ENCODE results near the gene NPFFR1. TPM values are rescaled to one million over a fixed set of nuclear protein-coding genes. Genes with fewer than 3 reads are reported as not detected.
"Not testable (repeated sequence)": the region's sequence is repeated elsewhere in the genome, so short reads cannot be mapped to it uniquely, and the experiment has no call there.

Gene NPFFR1
- total RNA-seq, 1 donor from 2014 or later, result not detected

- H3K4me3 Mint-ChIP-seq (ENCODE audit: unreplicated experiment), result no peak overlapping the region
- no peak overlapping the region for H3K27ac Mint-ChIP-seq (ENCODE audit: unreplicated experiment)
- H3K9me3 Mint-ChIP-seq (ENCODE audit: low read depth), result peaks cover 11% of the 10 kb centered on the region
- H3K4me1 Mint-ChIP-seq (ENCODE audit: low read depth), result no peaks in the 10 kb centered on the region
- no peaks in the 10 kb centered on the region for H3K27me3 Mint-ChIP-seq (ENCODE audit: low read depth)
- H3K36me3 Mint-ChIP-seq (ENCODE audit: low read depth), result peaks cover 2% of the 10 kb centered on the region
- TF ChIP-seq, protein P1, sequence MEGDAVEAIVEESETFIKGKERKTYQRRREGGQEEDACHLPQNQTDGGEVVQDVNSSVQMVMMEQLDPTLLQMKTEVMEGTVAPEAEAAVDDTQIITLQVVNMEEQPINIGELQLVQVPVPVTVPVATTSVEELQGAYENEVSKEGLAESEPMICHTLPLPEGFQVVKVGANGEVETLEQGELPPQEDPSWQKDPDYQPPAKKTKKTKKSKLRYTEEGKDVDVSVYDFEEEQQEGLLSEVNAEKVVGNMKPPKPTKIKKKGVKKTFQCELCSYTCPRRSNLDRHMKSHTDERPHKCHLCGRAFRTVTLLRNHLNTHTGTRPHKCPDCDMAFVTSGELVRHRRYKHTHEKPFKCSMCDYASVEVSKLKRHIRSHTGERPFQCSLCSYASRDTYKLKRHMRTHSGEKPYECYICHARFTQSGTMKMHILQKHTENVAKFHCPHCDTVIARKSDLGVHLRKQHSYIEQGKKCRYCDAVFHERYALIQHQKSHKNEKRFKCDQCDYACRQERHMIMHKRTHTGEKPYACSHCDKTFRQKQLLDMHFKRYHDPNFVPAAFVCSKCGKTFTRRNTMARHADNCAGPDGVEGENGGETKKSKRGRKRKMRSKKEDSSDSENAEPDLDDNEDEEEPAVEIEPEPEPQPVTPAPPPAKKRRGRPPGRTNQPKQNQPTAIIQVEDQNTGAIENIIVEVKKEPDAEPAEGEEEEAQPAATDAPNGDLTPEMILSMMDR (IDR thresholded peaks at IDR 0.05), result no peak
- no peak for DNase-seq (ENCODE audit: low spot score)
These were observed 29.7 kb downstream of the NPFFR1 start for GRCh38 chr10:70253878-70254765.

DNA sequence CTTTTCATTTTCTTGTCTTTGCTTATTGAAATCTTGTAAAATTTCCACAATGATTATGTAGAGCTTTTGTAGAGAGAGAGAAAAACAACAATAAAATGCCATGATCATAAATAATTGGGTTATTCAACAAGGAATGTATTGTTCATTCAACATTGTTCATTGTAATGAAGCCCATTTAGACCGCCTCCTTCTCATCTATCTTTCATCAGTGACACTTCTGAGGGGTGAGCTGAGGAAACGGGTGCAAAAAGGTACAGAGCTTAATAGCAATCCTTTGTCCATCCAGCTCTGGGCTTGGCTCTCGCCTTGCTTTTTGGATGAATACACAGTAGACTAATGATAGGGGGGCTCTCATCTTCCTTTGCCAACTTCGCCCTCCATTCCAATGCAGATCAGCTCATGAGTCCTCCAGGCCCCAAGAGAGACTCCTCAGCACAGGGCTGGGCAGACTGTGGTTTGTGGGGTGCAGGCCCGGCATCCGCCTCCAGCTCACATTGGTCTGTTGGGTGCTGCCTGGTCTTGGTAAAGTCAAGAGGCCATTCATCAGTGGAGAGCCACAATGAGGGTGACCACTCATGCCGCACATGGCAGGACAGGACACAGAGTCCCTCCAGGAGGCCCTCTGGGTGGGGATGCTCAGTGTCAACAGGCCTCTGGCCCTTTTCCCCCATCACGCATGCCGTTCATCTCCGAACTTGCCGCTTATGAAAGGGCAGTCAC lies 32.7 kb downstream of the NPFFR1 start:
- Mint-ChIP-seq H3K9me3 (ENCODE audit: low read depth) (peaks cover 11% of the 10 kb centered on the region), H3K27me3 (ENCODE audit: low read depth) (peaks cover 12% of the 10 kb centered on the region), H3K36me3 (ENCODE audit: low read depth) (peaks cover 2% of the 10 kb centered on the region), H3K4me1 (ENCODE audit: low read depth) (no peaks in the 10 kb centered on the region), H3K27ac (ENCODE audit: unreplicated experiment) (no peak overlapping the region), H3K4me3 (ENCODE audit: unreplicated experiment) (no peak overlapping the region)
- TF ChIP-seq, protein P1 (IDR thresholded peaks at IDR 0.05), result no peak
- DNase-seq (ENCODE audit: low spot score), result no peak

GRCh38 chr10:70247360-70247759 lies 36.4 kb downstream of the NPFFR1 start:
- H3K4me1 Mint-ChIP-seq (ENCODE audit: low read depth), result no peaks in the 10 kb centered on the region
- peaks cover 2% of the 10 kb centered on the region for H3K36me3 Mint-ChIP-seq (ENCODE audit: low read depth)
- peaks cover 11% of the 10 kb centered on the region for H3K9me3 Mint-ChIP-seq (ENCODE audit: low read depth)
- TF ChIP-seq, protein P1 (IDR thresholded peaks at IDR 0.05), result no peak
- no peak overlapping the region for H3K4me3 Mint-ChIP-seq (ENCODE audit: unreplicated experiment)
- no peak overlapping the region for H3K27ac Mint-ChIP-seq (ENCODE audit: unreplicated experiment)
- peaks cover 31% of the 10 kb centered on the region for H3K27me3 Mint-ChIP-seq (ENCODE audit: low read depth)
- DNase-seq (ENCODE audit: low spot score), result no peak

GRCh38 chr10:70241081-70241480 lies 42.7 kb downstream of the NPFFR1 start:
- Mint-ChIP-seq H3K9me3 (ENCODE audit: low read depth) (no peaks in the 10 kb centered on the region), H3K36me3 (ENCODE audit: low read depth) (no peaks in the 10 kb centered on the region), H3K4me1 (ENCODE audit: low read depth) (no peaks in the 10 kb centered on the region), H3K4me3 (ENCODE audit: unreplicated experiment) (no peak overlapping the region), H3K27ac (ENCODE audit: unreplicated experiment) (no peak overlapping the region), H3K27me3 (ENCODE audit: low read depth) (peaks cover 19% of the 10 kb centered on the region)
- TF ChIP-seq, protein P1 (IDR thresholded peaks at IDR 0.05), result no peak
- DNase-seq (ENCODE audit: low spot score), result no peak

DNA sequence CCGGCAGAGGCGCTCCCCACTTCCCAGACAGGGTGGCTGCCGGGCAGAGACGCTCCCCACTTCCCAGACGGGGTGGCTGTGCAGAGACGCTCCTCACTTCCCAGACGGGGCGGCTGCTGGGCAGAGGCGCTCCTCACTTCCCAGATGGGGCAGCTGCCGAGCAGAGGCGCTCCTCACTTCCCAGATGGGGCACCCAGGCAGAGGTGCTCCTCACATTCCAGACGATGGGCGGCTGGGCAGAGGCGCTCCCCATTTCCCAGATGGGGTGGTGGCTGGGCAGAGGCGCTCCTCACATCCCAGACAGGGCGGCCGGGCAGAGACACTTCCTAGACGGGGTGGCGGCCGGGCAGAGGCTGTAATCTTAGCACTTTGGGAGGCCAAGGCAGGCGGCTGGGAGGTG lies 43.8 kb downstream of the NPFFR1 start:
- H3K36me3 Mint-ChIP-seq (ENCODE audit: low read depth); H3K9me3 Mint-ChIP-seq (ENCODE audit: low read depth); H3K4me1 Mint-ChIP-seq (ENCODE audit: low read depth); H3K27me3 Mint-ChIP-seq (ENCODE audit: low read depth); H3K27ac Mint-ChIP-seq (ENCODE audit: unreplicated experiment); H3K4me3 Mint-ChIP-seq (ENCODE audit: unreplicated experiment): not testable (repeated sequence)
- DNase-seq (ENCODE audit: low spot score), result peak; percentile 84

DNA sequence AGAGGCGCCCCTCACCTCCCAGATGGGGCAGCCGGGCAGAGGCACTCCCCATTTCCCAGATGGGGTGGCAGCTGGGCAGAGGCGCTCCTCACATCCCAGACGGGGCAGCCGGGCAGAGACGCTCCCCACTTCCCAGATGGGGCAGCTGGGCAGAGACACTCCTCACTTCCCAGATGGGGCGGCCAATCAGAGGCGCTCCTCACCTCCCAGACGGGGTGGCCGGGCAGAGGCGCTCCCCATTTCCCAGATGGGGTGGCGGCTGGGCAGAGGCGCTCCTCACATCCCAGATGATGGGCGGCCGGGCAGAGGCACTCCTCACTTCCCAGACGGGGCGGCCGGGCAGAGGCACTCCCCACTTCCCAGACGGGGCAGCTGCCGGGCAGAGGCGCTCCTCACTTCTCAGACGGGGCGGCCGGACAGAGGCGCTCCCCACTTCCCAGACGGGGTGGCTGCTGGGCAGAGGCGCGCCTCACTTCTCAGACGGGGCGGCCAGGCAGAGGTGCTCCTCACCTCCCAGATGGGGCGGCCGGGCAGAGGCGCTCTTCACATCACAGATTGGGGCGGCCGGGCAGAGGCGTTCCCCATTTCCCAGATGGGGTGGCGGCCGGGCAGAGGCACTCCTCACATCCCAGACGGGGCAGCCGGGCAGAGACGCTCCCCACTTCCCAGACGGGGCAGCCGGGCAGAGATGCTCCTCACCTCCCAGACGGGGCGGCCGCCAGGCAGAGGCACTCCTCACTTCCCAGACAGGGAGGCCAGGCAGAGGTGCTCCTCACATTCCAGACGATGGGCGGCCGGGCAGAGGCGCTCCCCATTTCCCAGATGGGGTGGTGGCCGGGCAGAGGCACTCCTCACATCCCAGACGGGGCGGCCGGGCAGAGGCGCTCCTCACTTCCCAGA lies 44.5 kb downstream of the NPFFR1 start:
- not testable (repeated sequence) for H3K4me3 Mint-ChIP-seq (ENCODE audit: unreplicated experiment); H3K27me3 Mint-ChIP-seq (ENCODE audit: low read depth); H3K27ac Mint-ChIP-seq (ENCODE audit: unreplicated experiment); H3K9me3 Mint-ChIP-seq (ENCODE audit: low read depth); H3K36me3 Mint-ChIP-seq (ENCODE audit: low read depth); H3K4me1 Mint-ChIP-seq (ENCODE audit: low read depth)
- peak; percentile 88 for DNase-seq (ENCODE audit: low spot score)

- not testable (repeated sequence) for H3K4me3 Mint-ChIP-seq (ENCODE audit: unreplicated experiment); H3K27me3 Mint-ChIP-seq (ENCODE audit: low read depth); DNase-seq (ENCODE audit: low spot score); H3K9me3 Mint-ChIP-seq (ENCODE audit: low read depth); H3K4me1 Mint-ChIP-seq (ENCODE audit: low read depth); H3K36me3 Mint-ChIP-seq (ENCODE audit: low read depth); H3K27ac Mint-ChIP-seq (ENCODE audit: unreplicated experiment)
These were observed 45.8 kb downstream of the NPFFR1 start for GRCh38 chr10:70237958-70238536.
